T1000 (cell line): ENCODE data around the gene TRIM46.
"Not testable (repeated sequence)": the region's sequence is repeated elsewhere in the genome, so short reads cannot be mapped to it uniquely, and the experiment has no call there.

ENCODE experiments used
- DNase-seq: peaks from one replicate; lab custom pipeline; 2025; ENCODE audit warnings: mixed read lengths; lab: John Stamatoyannopoulos, UW

TRIM46 gene

GRCh38 chr1:155227261-155228095 lies 53.8 kb downstream of the TRIM46 start:
- peak; percentile 93 for DNase-seq

GRCh38 chr1:155228096-155228427 lies 54.4 kb downstream of the TRIM46 start:
- DNase-seq = no peak

GRCh38 chr1:155231302-155231701 lies 57.7 kb downstream of the TRIM46 start:
- not testable (repeated sequence) for DNase-seq

- DNase-seq = not testable (repeated sequence)
Measured at GRCh38 chr1:155232001-155232978, 58.6 kb downstream of the TRIM46 start.

GRCh38 chr1:155233502-155233901 lies 59.9 kb downstream of the TRIM46 start:
- DNase-seq = not testable (repeated sequence)
